ENCODE measurements around the gene NFE2.
A peak's percentile ranks its signal among the peaks of the same experiment; 100 is the strongest.
"Not testable (repeated sequence)": the region's sequence is repeated elsewhere in the genome, so short reads cannot be mapped to it uniquely, and the experiment has no call there.

NFE2 gene

GRCh38 chr12:54328595-54329337 lies 28.0 kb upstream of the NFE2 start:
- no peak overlapping the region for H3K27ac ChIP-seq (ENCODE audit: low read depth, low read length)
- H3K36me3 ChIP-seq (ENCODE audit: control insufficient read depth, low read length): peaks cover 9% of the 10 kb centered on the region
- H3K79me2 ChIP-seq (ENCODE audit: control insufficient read depth, low read length): peaks cover 30% of the 10 kb centered on the region
- no peaks in the 10 kb centered on the region for H3K9me3 ChIP-seq (ENCODE audit: control insufficient read depth, insufficient read depth, low read length)
- H3K9me2 ChIP-seq (replicated peaks; ENCODE audit: control insufficient read depth, low read length): no peaks in the 10 kb centered on the region
- no peak overlapping the region for H3K4me2 ChIP-seq (ENCODE audit: low read length)
- TF ChIP-seq EZH2phosphoT487 (IDR thresholded peaks at IDR 0.05; ENCODE audit: borderline replicate concordance, low read length) (no peak), CTCF (IDR thresholded peaks at IDR 0.05; ENCODE audit: low read depth, low read length, poor library complexity, severe bottlenecking) (no peak)
- H3K4me3 ChIP-seq (ENCODE audit: low read length): no peak overlapping the region
- no peaks in the 10 kb centered on the region for H4K20me1 ChIP-seq (ENCODE audit: control insufficient read depth, insufficient read depth, low read depth, low read length)
- H3K4me1 ChIP-seq (ENCODE audit: control insufficient read depth, low read length): peaks cover 11% of the 10 kb centered on the region
- no peaks in the 10 kb centered on the region for H3F3A ChIP-seq (ENCODE audit: control insufficient read depth, insufficient read depth)
- no peaks in the 10 kb centered on the region for H3K27me3 ChIP-seq (ENCODE audit: control insufficient read depth, low read length)

- H3K79me2 ChIP-seq (ENCODE audit: control insufficient read depth, low read length): peaks cover 22% of the 10 kb centered on the region
- not testable (repeated sequence) for H3K9me2 ChIP-seq (replicated peaks; ENCODE audit: control insufficient read depth, low read length)
These were observed 24.8 kb upstream of the NFE2 start for GRCh38 chr12:54325442-54326109.

GRCh38 chr12:54324617-54325441 lies 24.0 kb upstream of the NFE2 start, which contains the start of gene COPZ1:
Gene COPZ1, plus strand, starts transcription at chr12:54325131. Its CDS starts 33 bp downstream, at chr12:54325164.
- TF ChIP-seq CTCF (IDR thresholded peaks at IDR 0.05; ENCODE audit: low read depth, low read length, poor library complexity, severe bottlenecking): peak; percentile 97
- TF ChIP-seq EZH2phosphoT487 (IDR thresholded peaks at IDR 0.05; ENCODE audit: borderline replicate concordance, low read length): no peak
- Histone ChIP-seq H3K9me3 (ENCODE audit: control insufficient read depth, insufficient read depth, low read length) (no peaks in the 10 kb centered on the region), H3F3A (ENCODE audit: control insufficient read depth, insufficient read depth) (no peaks in the 10 kb centered on the region), H3K4me2 (ENCODE audit: low read length) (peak within 1 kb of the TSS; percentile 80), H4K20me1 (ENCODE audit: control insufficient read depth, insufficient read depth, low read depth, low read length) (no peaks in the 10 kb centered on the region), H3K4me3 (ENCODE audit: low read length) (peak within 1 kb of the TSS; percentile 85), H3K27ac (ENCODE audit: low read depth, low read length) (no peak within 1 kb of the TSS), H3K36me3 (ENCODE audit: control insufficient read depth, low read length) (peaks cover 7% of the 10 kb centered on the region), H3K27me3 (ENCODE audit: control insufficient read depth, low read length) (no peaks in the 10 kb centered on the region), H3K79me2 (ENCODE audit: control insufficient read depth, low read length) (peaks cover 18% of the 10 kb centered on the region), H3K9me2 (replicated peaks; ENCODE audit: control insufficient read depth, low read length) (no peaks in the 10 kb centered on the region), H3K4me1 (ENCODE audit: control insufficient read depth, low read length) (peaks cover 6% of the 10 kb centered on the region)

More at GRCh38 chr12:54325442-54326109, 24.8 kb upstream of the NFE2 start:
- peak overlapping the region; percentile 85 for H3K4me3 ChIP-seq (ENCODE audit: low read length)
- H3K9me3 ChIP-seq (ENCODE audit: control insufficient read depth, insufficient read depth, low read length); H4K20me1 ChIP-seq (ENCODE audit: control insufficient read depth, insufficient read depth, low read depth, low read length); H3K27me3 ChIP-seq (ENCODE audit: control insufficient read depth, low read length); H3K4me1 ChIP-seq (ENCODE audit: control insufficient read depth, low read length); H3K36me3 ChIP-seq (ENCODE audit: control insufficient read depth, low read length); H3F3A ChIP-seq (ENCODE audit: control insufficient read depth, insufficient read depth); H3K27ac ChIP-seq (ENCODE audit: low read depth, low read length): not testable (repeated sequence)
- H3K4me2 ChIP-seq (ENCODE audit: low read length): peak overlapping the region; percentile 58

Measured in DOHH2 (cell line).